GM12878 (cell line): ENCODE results near the gene CASS4. TPM values are rescaled to one million over a fixed set of nuclear protein-coding genes. Genes with fewer than 3 reads are reported as not detected.

ENCODE experiments used
- ATAC-seq: fragments of 200-7000 bp; cut with Tn5 transposase; 3 replicates; pipeline ENCODE4 v1.9.1; 2020; ENCODE audit warnings: mild to moderate bottlenecking, moderate library complexity
- BruUV-seq: library from RNA; stranded (reverse); fragments of 400-500 nt; replicated peaks from 2 replicates; lab custom pipeline; 2021; lab: Mats Ljungman, UMichigan
- CTCF ChIA-PET: fragments of 300-600 bp; sonication (Branson Sonifier 250); formaldehyde crosslinking; extraction: SDS; loops from one replicate; lab custom pipeline; 2021; ENCODE audit warnings: inconsistent platforms; lab: Yijun Ruan, JAX
- POLR2A ChIA-PET: fragments of 350-600 bp; formaldehyde crosslinking; extraction: SDS; loops from one replicate; lab custom pipeline; 2021; ENCODE audit warnings: inconsistent platforms; lab: Charles Lee
- RAD21 ChIA-PET: fragments of 300-600 bp; sonication (Branson Sonifier 250); formaldehyde crosslinking; loops from one replicate; lab custom pipeline; 2023; ENCODE audit warnings: antibody characterized with exemption; ENCODE audit not compliant: unreplicated experiment; lab: Charles Lee
- SMC1A ChIA-PET: fragments of 300-600 bp; sonication (Branson Sonifier 250); formaldehyde crosslinking; loops from one replicate; lab custom pipeline; 2023; ENCODE audit not compliant: unreplicated experiment, uncharacterized antibody; lab: Charles Lee
- DNase-seq: peaks from one replicate; pipeline ENCODE4 v3.0.0-alpha.2; 2011; ENCODE audit warnings: low read depth, low spot score
- FAIRE-seq: peaks from 3 replicates; lab custom pipeline; 2011; peaks lifted over from hg19 to GRCh38; lab: Jason Lieb, UNC
- H2AFZ ChIP-seq: 2 replicates; pipeline ENCODE4 v1.6.0; 2011; ENCODE audit warnings: low read depth, low read length, control low read depth; ENCODE audit not compliant: control insufficient read depth
- H3K27ac ChIP-seq: 2 replicates; pipeline ENCODE4 v1.5.1; 2011; ENCODE audit warnings: control low read depth; ENCODE audit not compliant: control insufficient read depth, insufficient read depth
- H3K27me3 ChIP-seq, 2 experiments: replicated peaks in 1 of 2; 2 replicates each; pipeline versions ENCODE4 v1.6.0 to v1.6.1; 2011; ENCODE audit warnings: low read length in 1 of 2; ENCODE audit not compliant: control insufficient read depth in 2 of 2, insufficient read depth in 2 of 2
- H3K36me3 ChIP-seq, 2 experiments: 2 replicates each; pipeline ENCODE4 v1.5.1; 2011; ENCODE audit warnings: low read length in 1 of 2; ENCODE audit not compliant: control insufficient read depth in 2 of 2, insufficient read depth in 2 of 2
- H3K4me1 ChIP-seq: 2 replicates; pipeline ENCODE4 v1.6.1; 2011; ENCODE audit warnings: mild to moderate bottlenecking, low read length, moderate library complexity, mixed read lengths; ENCODE audit not compliant: control insufficient read depth, insufficient read depth
- H3K4me2 ChIP-seq: 2 replicates; pipeline ENCODE4 v1.6.0; 2011; ENCODE audit warnings: control low read depth; ENCODE audit not compliant: control insufficient read depth, insufficient read depth
- H3K4me3 ChIP-seq: fragments of 200-600 bp; sonication (generic); 2 replicates; pipeline ENCODE4 v1.5.1; 2016
- H3K79me2 ChIP-seq: 2 replicates; pipeline ENCODE4 v1.6.0; 2011; ENCODE audit warnings: low read length; ENCODE audit not compliant: control insufficient read depth, insufficient read depth
- H3K9ac ChIP-seq: 2 replicates; pipeline ENCODE4 v1.8.0; 2011; ENCODE audit warnings: low read length, control low read depth, mixed read lengths; ENCODE audit not compliant: control insufficient read depth, insufficient read depth
- H3K9me3 ChIP-seq: replicated peaks from 3 replicates; pipeline ENCODE4 v1.5.1; 2011; ENCODE audit warnings: mild to moderate bottlenecking, low read length; ENCODE audit not compliant: control insufficient read depth, insufficient read depth
- H4K20me1 ChIP-seq: 2 replicates; pipeline ENCODE4 v1.6.0; 2011; ENCODE audit not compliant: control insufficient read depth, insufficient read depth
- CBX3 ChIP-seq: fragments of 200-600 bp; sonication (generic); IDR thresholded peaks from 2 replicates; pipeline ENCODE4 v1.6.1; 2016; ENCODE audit warnings: low read depth, borderline replicate concordance
- CHD4 ChIP-seq: fragments of 200-600 bp; sonication (generic); IDR thresholded peaks from 2 replicates; pipeline ENCODE4 v1.6.1; 2016; ENCODE audit warnings: mild to moderate bottlenecking
- EZH2 ChIP-seq: IDR thresholded peaks from 2 replicates; pipeline ENCODE4 v1.6.1; 2012; ENCODE audit warnings: low read depth, mild to moderate bottlenecking, control low read depth, inconsistent platforms, low read length, borderline replicate concordance; ENCODE audit not compliant: control insufficient read depth
- IKZF2 ChIP-seq, 2 experiments: fragments of 450-650 bp; IDR thresholded peaks; 2 replicates each; pipeline ENCODE4 v1.6.1; 2017; ENCODE audit warnings: mild to moderate bottlenecking in 2 of 2, moderate library complexity in 2 of 2
- JUNB ChIP-seq: IDR thresholded peaks from 2 replicates; pipeline ENCODE4 v1.6.1; 2016; ENCODE audit warnings: antibody characterized with exemption, mild to moderate bottlenecking
- LARP7 ChIP-seq: fragments of 450-650 bp; IDR thresholded peaks from 2 replicates; pipeline ENCODE4 v1.6.1; 2017; ENCODE audit warnings: mild to moderate bottlenecking
- SMAD5 ChIP-seq: IDR thresholded peaks from 2 replicates; pipeline ENCODE4 v1.6.1; 2016; ENCODE audit warnings: antibody characterized with exemption, low read depth
- SP1 ChIP-seq: IDR thresholded peaks from one replicate; pipeline ENCODE4 v1.6.1; 2011; ENCODE audit warnings: low read depth, low read length
- STAT1 ChIP-seq: fragments of 450-650 bp; conservative IDR thresholded peaks from 2 replicates; pipeline ENCODE4 v1.6.1; 2014; ENCODE audit warnings: antibody characterized with exemption, mild to moderate bottlenecking
- TAF1 ChIP-seq: IDR thresholded peaks from 2 replicates; pipeline ENCODE4 v1.6.1; 2011; ENCODE audit warnings: mild to moderate bottlenecking, low read depth, low read length, borderline replicate concordance
- ZNF207 ChIP-seq: fragments of 450-650 bp; IDR thresholded peaks from 2 replicates; pipeline ENCODE4 v1.6.1; 2014; ENCODE audit warnings: antibody characterized with exemption, mild to moderate bottlenecking, borderline replicate concordance
- WGBS: methylation state at CpG from one replicate; pipeline ENCODE4 v1.1.6; 2016; ENCODE audit warnings: low lambda C conversion rate; ENCODE audit not compliant: insufficient replicate concordance, insufficient coverage; ENCODE audit errors: missing lambda C conversion rate; 5-methylcytosine and 5-hydroxymethylcytosine counted together
- in situ Hi-C: fragments of 300-500 bp; cut with MboI; formaldehyde crosslinking; loops from 9 replicates; pipeline ENCODE4 v1.14.3; 2018; ENCODE audit warnings: mixed read lengths
- intact Hi-C: fragments of 100-400 bp; cut with micrococcal nuclease; formaldehyde crosslinking; loops from one replicate; pipeline ENCODE4 v1.14.2; 2022; ENCODE audit not compliant: unreplicated experiment
- polyA plus RNA-seq, 11 experiments: library from polyadenylated mRNA; depleted of rRNA in 4 of 11; unstranded in 6 of 11; stranded (reverse) in 5 of 11; fragments of >200 nt; fragmentation: Nextera tagmentation in 4 of 11; fragmentation: Illumina TruSeq in 1 of 11; extraction: Ambion mirVana in 4 of 11; extraction: Trizol in 1 of 11; gene quantifications; 1 replicate in 1 of 11; 2 replicates in 10 of 11; pipeline versions ENCODE4 v1.2.1 to v1.2.3, GENCODE V29; 2011 to 2016; ENCODE audit warnings: inconsistent platforms in 2 of 11, missing spikeins in 2 of 11, low read depth in 1 of 11
- total RNA-seq, 4 experiments: library from RNA; depleted of rRNA in 3 of 4; stranded (reverse); fragments of >200 nt in 3 of 4; fragmentation: Illumina TruSeq in 1 of 4; extraction: Trizol in 1 of 4; gene quantifications; 2 replicates each; pipeline versions ENCODE4 v1.2.1 to v1.2.3, GENCODE V29; 2013 to 2021
- TF ChIP-seq, protein P1 (sequence below): IDR thresholded peaks from 2 replicates; pipeline ENCODE4 v1.6.1; 2012; ENCODE audit warnings: low read depth, low read length, improper control_type of control experiment
- TF ChIP-seq, protein P2 (sequence below): fragments of 450-650 bp; IDR thresholded peaks from 2 replicates; pipeline ENCODE4 v1.6.1; 2017; ENCODE audit warnings: low read depth, mild to moderate bottlenecking, moderate library complexity
- TF ChIP-seq, protein P3 (sequence below): fragments of 450-650 bp; IDR thresholded peaks from 2 replicates; pipeline ENCODE4 v1.6.1; 2017; ENCODE audit warnings: mild to moderate bottlenecking, moderate library complexity

The CASS4 gene
- total and polyA plus RNA-seq, 10 of the 15 experiments (the other 5 are each of a cell fraction or from before 2014, with no cell fraction given) = 0.04 to 0.24 (median 0.11) TPM; not detected in 1

DNA sequence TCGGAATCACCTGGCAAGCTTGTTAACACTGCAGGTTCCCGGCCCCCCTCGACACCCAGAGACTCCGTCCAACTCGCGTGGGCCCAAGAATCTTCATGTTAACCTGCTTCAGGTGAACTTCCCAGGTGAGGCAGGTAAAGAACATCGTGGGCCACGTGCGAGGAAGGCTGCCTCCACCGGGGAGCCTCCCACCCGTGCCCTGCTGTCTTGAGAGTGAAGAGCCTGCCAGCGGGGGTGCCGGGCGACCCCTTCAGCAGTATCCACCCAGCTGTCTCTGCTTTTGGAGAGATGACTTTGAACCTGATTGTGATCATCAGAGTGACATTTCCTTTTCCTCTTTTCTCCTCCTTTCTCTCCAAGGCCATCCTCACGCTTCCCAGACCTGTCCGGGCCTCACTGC, 33.5 kb downstream of the CASS4 start:
- FAIRE-seq (no peak), DNase-seq (no peak), ATAC-seq (no peak)
- H3K27me3 ChIP-seq = no peaks in the 10 kb centered on the region
- no peak overlapping the region for H3K4me2 ChIP-seq
- POLR2A ChIA-PET = no interaction called here
- H3K4me1 ChIP-seq = peaks cover 10% of the 10 kb centered on the region
- WGBS = 89% methylated on average over 16 of the region's 16 CpGs
- no peak overlapping the region for H2AFZ ChIP-seq
- no peak overlapping the region for H3K4me3 ChIP-seq
- H3K27ac ChIP-seq = no peak overlapping the region
- H3K9ac ChIP-seq = no peak overlapping the region
- intact Hi-C loops = no loop called here
- H3K79me2 ChIP-seq = no peaks in the 10 kb centered on the region
- TF ChIP-seq JUNB = no peak
- TF ChIP-seq, protein P1, sequence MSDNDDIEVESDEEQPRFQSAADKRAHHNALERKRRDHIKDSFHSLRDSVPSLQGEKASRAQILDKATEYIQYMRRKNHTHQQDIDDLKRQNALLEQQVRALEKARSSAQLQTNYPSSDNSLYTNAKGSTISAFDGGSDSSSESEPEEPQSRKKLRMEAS = no peak
- TF ChIP-seq IKZF2 (IDR thresholded peaks at IDR 0.05) = no peak
- no peak for TF ChIP-seq SP1
- TF ChIP-seq TAF1 = no peak
- TF ChIP-seq, protein P2, sequence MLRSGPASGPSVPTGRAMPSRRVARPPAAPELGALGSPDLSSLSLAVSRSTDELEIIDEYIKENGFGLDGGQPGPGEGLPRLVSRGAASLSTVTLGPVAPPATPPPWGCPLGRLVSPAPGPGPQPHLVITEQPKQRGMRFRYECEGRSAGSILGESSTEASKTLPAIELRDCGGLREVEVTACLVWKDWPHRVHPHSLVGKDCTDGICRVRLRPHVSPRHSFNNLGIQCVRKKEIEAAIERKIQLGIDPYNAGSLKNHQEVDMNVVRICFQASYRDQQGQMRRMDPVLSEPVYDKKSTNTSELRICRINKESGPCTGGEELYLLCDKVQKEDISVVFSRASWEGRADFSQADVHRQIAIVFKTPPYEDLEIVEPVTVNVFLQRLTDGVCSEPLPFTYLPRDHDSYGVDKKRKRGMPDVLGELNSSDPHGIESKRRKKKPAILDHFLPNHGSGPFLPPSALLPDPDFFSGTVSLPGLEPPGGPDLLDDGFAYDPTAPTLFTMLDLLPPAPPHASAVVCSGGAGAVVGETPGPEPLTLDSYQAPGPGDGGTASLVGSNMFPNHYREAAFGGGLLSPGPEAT = no peak
- RAD21 ChIA-PET = interaction anchor here (1.1 kb wide), 1 partner anchor 24 kb away, joined by 3 read pairs; no protein-coding TSS in a partner anchor
- H4K20me1 ChIP-seq = no peaks in the 10 kb centered on the region
- no peaks in the 10 kb centered on the region for H3K9me3 ChIP-seq
- in situ Hi-C loops = no loop called here
- no TSS peak for BruUV-seq
- SMC1A ChIA-PET = no interaction called here
- CTCF ChIA-PET = interaction anchor here (1.0 kb wide), 1 partner anchor 20 kb away, joined by 3 read pairs; no protein-coding TSS in a partner anchor
- H3K36me3 ChIP-seq = no peaks in the 10 kb centered on the region

DNA sequence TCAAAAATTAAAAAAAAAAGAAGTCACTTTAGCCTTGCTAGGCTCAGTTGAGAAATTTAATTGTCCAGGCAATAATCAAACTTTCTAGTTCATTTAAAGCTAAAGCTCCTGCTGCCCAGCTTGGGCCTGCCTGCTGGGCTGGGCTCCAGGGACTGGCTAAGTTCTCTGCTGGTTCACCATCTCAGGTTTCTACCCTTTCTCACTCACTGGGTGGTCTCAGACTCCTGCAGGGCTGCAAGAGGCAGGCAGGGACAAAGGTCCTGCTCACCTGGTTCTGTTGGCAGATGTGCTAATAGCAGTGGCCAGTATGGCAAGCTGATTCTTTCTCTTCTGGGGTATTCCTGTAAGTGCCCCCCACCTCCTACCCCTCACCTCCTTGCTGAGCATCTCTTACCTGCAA, 35.2 kb downstream of the CASS4 start:
- H3K4me2 ChIP-seq = no peak overlapping the region
- no peak for TF ChIP-seq CHD4
- TF ChIP-seq CBX3 = no peak
- TF ChIP-seq STAT1 = no peak
- TF ChIP-seq SMAD5 = no peak
- TF ChIP-seq LARP7 = no peak
- no peak for TF ChIP-seq EZH2
- no peak for TF ChIP-seq ZNF207
- TF ChIP-seq, protein P3, sequence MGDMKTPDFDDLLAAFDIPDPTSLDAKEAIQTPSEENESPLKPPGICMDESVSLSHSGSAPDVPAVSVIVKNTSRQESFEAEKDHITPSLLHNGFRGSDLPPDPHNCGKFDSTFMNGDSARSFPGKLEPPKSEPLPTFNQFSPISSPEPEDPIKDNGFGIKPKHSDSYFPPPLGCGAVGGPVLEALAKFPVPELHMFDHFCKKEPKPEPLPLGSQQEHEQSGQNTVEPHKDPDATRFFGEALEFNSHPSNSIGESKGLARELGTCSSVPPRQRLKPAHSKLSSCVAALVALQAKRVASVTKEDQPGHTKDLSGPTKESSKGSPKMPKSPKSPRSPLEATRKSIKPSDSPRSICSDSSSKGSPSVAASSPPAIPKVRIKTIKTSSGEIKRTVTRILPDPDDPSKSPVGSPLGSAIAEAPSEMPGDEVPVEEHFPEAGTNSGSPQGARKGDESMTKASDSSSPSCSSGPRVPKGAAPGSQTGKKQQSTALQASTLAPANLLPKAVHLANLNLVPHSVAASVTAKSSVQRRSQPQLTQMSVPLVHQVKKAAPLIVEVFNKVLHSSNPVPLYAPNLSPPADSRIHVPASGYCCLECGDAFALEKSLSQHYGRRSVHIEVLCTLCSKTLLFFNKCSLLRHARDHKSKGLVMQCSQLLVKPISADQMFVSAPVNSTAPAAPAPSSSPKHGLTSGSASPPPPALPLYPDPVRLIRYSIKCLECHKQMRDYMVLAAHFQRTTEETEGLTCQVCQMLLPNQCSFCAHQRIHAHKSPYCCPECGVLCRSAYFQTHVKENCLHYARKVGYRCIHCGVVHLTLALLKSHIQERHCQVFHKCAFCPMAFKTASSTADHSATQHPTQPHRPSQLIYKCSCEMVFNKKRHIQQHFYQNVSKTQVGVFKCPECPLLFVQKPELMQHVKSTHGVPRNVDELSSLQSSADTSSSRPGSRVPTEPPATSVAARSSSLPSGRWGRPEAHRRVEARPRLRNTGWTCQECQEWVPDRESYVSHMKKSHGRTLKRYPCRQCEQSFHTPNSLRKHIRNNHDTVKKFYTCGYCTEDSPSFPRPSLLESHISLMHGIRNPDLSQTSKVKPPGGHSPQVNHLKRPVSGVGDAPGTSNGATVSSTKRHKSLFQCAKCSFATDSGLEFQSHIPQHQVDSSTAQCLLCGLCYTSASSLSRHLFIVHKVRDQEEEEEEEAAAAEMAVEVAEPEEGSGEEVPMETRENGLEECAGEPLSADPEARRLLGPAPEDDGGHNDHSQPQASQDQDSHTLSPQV = no peak

More for the DNA sequence above, 35.2 kb downstream of the CASS4 start:
- intact Hi-C loops = no loop called here
- no peak for ATAC-seq
- H3K27me3 ChIP-seq = no peaks in the 10 kb centered on the region
- no TSS peak for BruUV-seq
- H3K9me3 ChIP-seq = no peaks in the 10 kb centered on the region
- POLR2A ChIA-PET = no interaction called here
- H3K9ac ChIP-seq = no peak overlapping the region
- no peak overlapping the region for H3K27ac ChIP-seq
- peaks cover 5% of the 10 kb centered on the region for H3K4me1 ChIP-seq
- SMC1A ChIA-PET = interaction anchor here (1.1 kb wide), 1 partner anchor 34 kb away, joined by 4 read pairs; no protein-coding TSS in a partner anchor
- FAIRE-seq = no peak
- no peak overlapping the region for H2AFZ ChIP-seq
- H3K36me3 ChIP-seq = no peaks in the 10 kb centered on the region
- no peak for DNase-seq
- H3K4me3 ChIP-seq = no peak overlapping the region
- in situ Hi-C loops = no loop called here
- RAD21 ChIA-PET = no interaction called here
- H4K20me1 ChIP-seq = no peaks in the 10 kb centered on the region
- CTCF ChIA-PET = interaction anchor here (1.4 kb wide), 1 partner anchor 14 kb away, joined by 3 read pairs; no protein-coding TSS in a partner anchor
- H3K79me2 ChIP-seq = no peaks in the 10 kb centered on the region
